ENCODE measurements around the gene B3GNT9. TPM values are rescaled to one million over a fixed set of nuclear protein-coding genes. Genes with fewer than 3 reads are reported as not detected.

The B3GNT9 gene
- total and polyA plus RNA-seq, 2 of the 8 experiments (the other 6 are each of a cell fraction or from before 2014, with no cell fraction given): 3.5 to 9.0 TPM

DNA sequence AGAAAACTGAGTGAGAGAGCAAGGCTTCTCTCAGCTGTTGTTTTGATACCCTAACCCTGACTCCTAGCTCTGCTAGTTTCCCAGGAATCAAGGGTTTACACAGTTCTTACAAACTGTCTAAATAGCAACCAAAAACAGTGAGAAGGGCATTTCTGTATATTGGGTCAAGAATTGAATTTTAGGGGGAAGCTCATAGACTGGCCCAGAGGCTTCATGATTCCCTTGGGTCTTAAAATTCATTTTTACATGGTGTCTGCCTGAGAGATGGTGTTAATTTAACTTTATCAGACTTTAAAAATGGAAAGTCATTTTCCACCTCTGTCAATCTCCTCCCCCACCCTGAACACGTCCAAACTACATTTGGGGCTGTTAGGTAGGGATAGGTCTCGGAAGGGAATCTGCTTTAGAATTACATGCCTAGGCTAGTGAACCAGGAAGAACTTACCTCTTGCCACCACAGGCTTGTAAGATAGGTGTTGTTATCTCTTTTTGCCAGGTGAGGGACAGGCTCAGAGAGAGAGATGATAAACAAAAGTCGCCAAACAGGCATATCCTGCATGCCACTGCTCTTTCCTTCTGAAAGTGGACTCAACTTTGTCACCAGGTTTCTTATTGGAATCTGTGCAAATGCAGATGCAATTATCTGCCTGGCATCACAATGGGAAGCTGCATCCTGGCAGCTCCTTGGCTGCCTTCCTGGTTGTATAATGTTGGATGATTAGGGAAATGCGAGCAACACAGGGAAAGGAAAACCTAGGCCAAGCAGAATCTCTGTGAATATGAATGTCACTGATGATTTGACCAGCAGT is 38.0 kb downstream of the B3GNT9 start (continued):
- TF ChIP-seq MAFK (IDR thresholded peaks at IDR 0.05; ENCODE audit: low read depth, low read length): no peak
- no peak for TF ChIP-seq RAD21 (IDR thresholded peaks at IDR 0.05 in 1 of 2, conservative IDR thresholded peaks at IDR 0.05 in 1 of 2; ENCODE audit: low read depth in 2 of 2, low read length in 2 of 2)
- TF ChIP-seq, protein P1, sequence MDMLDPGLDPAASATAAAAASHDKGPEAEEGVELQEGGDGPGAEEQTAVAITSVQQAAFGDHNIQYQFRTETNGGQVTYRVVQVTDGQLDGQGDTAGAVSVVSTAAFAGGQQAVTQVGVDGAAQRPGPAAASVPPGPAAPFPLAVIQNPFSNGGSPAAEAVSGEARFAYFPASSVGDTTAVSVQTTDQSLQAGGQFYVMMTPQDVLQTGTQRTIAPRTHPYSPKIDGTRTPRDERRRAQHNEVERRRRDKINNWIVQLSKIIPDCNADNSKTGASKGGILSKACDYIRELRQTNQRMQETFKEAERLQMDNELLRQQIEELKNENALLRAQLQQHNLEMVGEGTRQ (IDR thresholded peaks at IDR 0.05; ENCODE audit: low read length): no peak
- no peak for TF ChIP-seq ZNF274 (IDR thresholded peaks at IDR 0.05; ENCODE audit: borderline replicate concordance, extremely low read depth, low read length)
- TF ChIP-seq NRF1 (IDR thresholded peaks at IDR 0.05; ENCODE audit: low read depth, low read length): no peak
- TF ChIP-seq, protein P2, sequence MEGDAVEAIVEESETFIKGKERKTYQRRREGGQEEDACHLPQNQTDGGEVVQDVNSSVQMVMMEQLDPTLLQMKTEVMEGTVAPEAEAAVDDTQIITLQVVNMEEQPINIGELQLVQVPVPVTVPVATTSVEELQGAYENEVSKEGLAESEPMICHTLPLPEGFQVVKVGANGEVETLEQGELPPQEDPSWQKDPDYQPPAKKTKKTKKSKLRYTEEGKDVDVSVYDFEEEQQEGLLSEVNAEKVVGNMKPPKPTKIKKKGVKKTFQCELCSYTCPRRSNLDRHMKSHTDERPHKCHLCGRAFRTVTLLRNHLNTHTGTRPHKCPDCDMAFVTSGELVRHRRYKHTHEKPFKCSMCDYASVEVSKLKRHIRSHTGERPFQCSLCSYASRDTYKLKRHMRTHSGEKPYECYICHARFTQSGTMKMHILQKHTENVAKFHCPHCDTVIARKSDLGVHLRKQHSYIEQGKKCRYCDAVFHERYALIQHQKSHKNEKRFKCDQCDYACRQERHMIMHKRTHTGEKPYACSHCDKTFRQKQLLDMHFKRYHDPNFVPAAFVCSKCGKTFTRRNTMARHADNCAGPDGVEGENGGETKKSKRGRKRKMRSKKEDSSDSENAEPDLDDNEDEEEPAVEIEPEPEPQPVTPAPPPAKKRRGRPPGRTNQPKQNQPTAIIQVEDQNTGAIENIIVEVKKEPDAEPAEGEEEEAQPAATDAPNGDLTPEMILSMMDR (IDR thresholded peaks at IDR 0.05; ENCODE audit: control extremely low read depth in 1 of 3, insufficient read depth in 1 of 3, low read depth in 1 of 3, low read length in 3 of 3): no peak
- no peak for TF ChIP-seq TBP (IDR thresholded peaks at IDR 0.05; ENCODE audit: low read depth, low read length)
- TF ChIP-seq SP2 (IDR thresholded peaks at IDR 0.05; ENCODE audit: low read length): no peak
- TF ChIP-seq CEBPB (IDR thresholded peaks at IDR 0.05; ENCODE audit: low read depth, low read length): no peak
